NCI-H69 (cell line): ENCODE data around the gene LILRA5.
"Not testable (repeated sequence)": the region's sequence is repeated elsewhere in the genome, so short reads cannot be mapped to it uniquely, and the experiment has no call there.

Source experiments
- DNase-seq: peaks from one replicate; lab custom pipeline; 2025; lab: John Stamatoyannopoulos, UW

Gene LILRA5

DNA sequence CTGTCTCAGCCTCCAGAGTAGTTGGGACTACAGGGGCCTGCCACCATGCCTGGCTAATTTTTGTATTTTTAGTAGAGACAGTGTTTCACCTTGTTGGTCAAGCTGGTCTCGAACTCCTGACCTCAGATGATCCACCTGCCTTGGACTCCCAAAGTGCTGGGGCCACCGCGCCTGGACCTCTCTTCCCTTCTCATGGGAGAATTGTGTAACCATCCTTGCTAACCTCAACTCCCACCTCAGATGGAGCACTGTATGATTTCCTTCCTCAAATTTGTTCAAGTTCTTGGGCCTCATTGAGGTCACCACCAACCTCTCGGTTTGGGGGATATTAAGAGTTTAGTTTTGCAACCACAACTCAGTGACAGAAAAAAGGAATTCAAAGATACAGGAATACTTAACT, 10.7 kb downstream of the LILRA5 start:
- no peak for DNase-seq

DNA sequence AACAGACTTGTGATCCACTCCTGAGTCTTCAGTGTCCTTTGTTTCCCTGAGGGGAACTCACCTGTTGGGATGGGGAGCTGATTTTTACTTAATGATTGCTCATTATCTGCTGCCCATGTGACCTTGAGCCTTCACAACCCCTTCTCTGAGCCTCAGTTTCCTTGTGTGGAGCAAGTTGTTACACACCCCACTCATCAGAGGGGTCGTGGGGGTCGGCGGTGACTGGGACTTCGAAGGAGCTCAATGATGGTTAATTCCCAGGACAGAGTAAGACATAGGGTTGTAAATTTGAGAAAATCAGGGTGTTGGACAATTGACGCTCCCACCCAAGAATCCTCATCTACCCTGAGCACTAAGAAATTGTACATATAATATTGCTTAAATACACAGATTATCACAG, 13.5 kb downstream of the LILRA5 start:
- no peak for DNase-seq

DNA sequence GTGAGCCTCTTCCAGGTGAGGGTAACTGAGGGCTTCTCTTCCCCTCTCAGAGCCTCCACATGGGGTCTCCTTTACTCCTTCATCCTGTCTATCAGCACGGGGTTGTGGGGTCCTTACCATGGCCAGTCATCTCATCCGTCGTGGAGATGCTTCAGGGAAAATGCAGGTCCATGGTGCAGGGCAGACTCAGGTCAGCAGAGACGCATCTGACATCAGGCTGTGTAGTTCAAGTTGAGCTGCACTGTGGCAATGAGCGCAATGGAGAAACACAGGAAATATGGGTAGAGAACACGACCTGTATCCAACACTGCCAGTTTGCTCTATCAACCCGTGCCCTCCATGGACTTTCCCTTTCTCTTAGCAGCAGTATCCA, 13.9 kb downstream of the LILRA5 start:
- no peak for DNase-seq

DNA sequence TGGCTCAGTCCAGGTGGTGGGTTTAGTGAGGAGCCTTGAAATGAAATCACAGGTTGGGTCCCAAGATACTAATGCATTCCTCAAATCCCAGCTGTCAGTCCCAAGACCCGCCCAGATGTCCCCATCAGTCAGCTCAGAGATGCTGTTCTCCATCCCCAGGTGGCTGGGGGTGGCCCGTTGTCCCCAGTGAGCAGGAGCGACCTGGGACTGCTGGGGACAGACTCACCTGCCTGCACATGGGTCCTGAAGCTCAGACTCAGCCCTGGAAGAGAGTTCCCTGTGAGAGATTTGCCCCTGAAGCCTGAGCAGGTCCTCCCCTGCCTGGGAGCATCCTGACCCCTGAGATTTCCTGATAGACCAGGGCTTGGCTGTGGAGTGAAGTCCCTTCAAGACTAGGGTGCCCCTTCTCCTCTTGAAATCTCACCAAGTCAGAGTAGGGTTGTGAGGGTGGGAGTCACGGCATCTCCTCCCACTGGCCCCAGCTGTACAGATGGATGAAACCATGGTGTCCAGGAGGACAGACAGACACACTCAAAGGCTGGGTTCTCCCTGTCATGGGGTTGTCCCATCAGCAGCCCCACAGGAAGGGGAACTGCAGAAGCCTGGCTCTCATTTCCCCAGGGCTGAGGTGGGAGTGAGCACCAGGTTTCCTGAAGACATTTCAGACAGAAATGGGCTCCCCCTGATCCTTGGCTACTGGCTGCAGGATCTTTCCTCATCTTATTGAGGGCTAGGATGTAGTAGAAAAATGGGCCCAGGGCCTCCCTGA, 14.4 kb downstream of the LILRA5 start:
- no peak for DNase-seq

DNA sequence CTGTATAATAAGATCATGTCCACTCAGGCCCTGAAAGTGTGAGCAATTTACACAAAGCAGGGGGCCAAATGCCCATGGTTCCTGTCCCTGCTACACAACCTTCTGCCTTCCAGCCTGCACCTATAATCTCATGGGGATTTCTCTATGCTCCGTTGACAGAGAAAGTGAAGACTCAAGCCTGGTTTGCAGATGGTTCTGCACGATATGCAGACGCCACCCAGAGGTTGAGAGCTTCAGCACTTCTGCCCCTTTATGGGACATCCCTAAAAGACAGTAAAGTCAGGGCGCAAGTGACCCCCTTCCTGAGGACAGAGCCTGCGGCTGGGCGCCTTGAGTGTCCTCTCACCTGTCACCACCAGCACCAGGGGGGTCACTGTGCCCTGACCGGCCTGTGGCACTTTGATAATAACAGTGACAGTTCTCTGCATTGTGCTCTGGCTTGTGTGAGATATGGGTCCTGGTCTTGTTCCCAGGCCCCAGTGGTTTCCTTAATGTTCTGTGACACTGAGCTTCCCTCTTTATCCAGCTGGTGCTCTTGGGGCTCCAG, 15.1 kb downstream of the LILRA5 start:
- DNase-seq = peak; percentile 6

DNA sequence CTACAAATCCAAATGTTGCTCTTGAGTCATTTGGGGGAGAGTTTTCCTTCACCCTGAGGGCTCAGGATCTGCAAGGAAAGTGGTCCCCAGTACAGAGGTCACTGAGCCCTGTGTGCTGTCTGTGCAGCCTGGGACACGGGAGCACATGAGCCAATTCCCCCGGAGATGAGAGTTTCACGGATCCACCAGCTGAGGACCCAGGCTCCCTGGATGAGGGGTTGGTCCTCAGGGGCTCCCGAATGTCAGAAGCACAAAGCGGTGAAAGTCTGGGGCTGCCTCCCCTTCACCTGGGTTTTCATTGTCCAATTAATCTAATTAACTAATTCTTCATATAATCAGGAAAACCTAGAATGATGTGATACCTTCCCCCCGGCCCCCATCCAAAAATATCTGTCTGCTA, 18.4 kb downstream of the LILRA5 start:
- no peak for DNase-seq

DNA sequence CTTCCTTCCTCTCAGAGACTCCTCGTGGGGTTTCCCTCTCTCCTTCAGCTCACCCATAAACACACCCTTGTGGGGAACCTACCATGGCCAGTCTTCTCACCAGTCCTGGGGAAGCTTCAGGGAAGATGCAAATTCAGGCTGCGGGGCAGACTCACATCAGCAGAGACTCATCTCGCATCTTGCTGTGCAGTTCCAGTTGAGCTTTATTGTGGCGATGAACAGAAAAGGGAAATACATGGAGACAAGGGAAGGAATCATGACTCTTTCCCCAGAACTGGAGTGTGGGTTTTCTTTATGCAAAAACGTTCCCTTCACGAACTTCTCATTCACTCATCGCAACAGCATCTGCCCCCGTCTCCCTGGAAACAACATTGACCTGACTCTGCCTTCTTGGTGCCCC, 23.8 kb downstream of the LILRA5 start:
- DNase-seq = not testable (repeated sequence)

DNA sequence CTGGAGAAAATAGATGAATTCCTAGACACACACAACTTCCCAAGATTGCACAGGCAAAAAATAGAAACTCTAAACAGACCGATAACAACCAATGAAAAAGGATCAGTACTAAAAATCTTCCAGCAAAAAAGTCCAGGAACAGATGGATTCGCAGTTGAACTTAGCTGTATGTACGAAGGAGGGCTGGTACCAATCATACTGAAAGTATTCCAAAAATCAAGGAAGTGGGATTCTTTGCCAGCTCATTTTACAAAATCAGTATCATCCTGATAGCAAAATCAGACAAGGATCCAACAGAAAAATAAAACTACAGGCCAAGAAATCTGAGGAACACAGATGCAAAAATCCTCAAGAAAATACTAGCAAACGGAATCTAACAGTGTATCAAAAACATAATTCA, 25.5 kb downstream of the LILRA5 start:
- no peak for DNase-seq

DNA sequence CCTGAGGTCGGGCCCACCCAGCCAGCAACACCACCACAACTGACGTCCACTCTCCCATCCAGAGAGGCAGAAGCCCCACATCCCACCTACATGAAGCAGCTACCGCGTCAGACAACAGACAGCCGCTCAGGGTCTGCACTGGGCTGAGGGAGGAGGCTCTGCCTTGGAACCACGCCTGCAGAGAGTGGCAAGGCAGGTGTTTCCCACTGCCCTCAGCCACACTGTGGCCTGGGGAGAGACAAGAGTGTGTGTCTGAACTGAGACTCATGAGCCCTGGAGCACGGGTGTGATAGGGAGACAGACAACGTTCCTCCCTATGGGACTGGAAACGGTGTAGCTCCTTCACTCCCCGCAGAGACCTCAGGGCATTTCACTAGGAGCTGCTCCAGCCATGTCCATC, 26.7 kb downstream of the LILRA5 start:
- not testable (repeated sequence) for DNase-seq

DNA sequence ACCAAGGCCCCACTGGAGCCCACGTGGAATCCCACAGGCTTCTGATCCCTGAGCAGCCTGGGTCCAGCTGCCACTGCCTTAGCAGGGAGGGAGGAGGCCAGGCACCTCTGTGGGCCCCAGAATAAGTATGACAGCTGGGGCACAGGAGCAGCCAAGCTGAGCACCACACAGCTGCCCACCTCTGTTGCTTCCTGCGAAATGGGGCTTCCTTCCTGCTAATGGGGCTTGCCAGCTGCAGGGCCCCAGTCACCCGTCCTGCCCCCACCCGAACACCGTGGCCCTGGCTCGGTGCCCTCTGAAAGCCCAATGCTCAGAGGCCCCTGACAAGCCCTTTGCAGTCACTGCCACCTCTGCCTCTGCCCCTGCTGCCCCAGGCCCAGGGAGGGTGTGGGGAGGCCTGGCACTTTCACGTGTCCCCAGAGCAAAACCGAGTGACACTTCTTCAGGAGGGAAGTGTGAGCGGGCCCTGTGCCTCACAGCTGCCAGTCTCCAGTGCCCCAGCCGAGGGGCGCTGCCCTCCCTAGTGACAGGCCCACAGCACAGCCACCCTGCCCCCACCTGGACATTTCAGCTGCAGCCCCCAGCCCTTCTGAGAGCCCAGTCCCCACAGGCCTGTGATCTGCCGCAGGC, 27.4 kb downstream of the LILRA5 start:
- not testable (repeated sequence) for DNase-seq

DNA sequence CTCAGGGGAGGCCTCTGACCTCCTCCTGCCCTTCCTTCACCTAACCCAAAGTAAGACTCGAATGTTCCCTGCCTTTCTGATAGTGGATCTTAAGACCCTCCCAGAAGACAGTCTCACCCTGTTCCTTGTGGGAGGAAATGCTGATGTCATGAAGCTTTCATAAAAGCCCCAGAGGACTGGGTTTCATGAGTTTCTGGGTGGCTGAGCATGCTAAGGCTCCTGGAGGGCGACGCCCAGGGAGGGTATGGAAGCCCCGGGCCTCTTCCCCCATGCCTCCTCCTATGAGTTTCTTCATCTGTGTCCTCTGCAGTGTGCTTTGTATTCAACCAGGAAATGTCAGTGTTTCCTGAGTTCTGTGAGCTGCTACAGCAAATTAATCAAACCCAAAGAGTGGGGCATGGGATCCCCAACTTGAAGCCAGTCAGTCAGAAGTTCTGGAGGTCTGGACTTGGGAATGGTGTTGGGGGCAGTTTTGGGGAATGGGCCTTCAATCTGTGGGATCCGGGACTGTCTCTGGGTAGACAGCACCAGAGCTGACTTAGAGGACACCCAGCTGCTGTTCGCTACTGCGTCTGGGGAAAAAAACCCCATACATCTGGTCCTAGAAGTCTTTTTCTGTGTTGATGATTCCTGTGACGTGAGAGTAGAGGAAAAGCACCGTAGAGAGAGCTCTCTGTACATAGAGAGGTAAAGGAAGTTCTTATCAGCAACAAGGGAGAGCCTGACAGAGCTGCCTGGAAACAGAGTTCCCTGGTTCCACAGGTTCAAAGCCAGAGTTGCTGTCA, 30.1 kb downstream of the LILRA5 start:
- DNase-seq = no peak

DNA sequence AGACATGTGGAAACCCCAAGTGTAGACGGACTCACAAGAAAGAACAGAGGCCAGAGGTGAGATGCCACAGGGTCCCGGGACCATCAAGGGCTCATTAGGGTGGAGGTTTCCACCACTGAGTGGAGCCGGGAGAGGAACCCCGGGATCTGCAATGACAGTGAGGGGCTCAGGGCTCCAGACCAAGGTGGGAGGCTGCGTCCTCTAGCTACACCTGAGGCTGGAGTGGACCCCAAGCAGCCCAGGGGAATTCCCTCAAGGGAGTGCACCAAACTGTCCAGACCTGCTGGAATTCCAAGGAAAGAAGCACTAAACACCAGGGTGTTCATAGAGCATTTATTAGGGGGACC, 31.3 kb downstream of the LILRA5 start:
- DNase-seq = not testable (repeated sequence)

DNA sequence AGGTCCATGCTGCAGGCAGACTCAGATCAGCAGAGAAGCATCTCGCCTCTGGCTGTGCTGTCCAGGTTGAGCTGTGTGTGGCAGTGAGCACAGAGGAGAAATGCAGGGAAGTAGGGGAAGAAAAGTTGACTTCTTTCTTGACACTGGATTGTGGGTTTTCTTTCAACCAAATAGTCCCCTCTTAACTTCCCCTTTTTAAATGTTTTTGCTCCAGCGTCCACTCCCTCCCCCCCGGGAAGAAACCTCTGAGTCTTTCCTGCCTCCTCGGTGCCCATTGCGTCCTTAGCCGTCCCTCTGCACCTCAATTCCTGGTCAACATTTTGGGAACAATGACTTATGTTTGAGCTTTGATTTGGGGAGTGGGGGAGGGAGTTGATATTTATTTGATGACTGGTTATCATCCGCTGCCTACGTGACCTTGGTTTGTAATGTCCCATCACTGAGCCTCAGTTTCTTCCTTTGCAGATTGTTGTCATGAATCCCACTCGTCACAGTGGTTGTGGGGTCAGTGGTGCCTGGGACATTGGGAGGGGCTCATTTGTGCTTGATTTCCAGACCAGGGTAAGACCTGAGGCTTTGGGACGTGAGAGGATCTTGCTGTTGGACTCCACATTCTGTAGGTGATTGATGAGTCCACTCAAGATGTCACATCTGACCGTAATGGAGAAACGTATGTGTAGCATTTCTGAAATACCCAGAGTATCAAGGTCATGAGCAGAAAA, 31.8 kb downstream of the LILRA5 start, which contains the start of gene LILRB2:
Gene LILRB2 (minus strand): TSS at position 104 of the 722 bp plus-strand sequence. CDS start 614 bp downstream, outside the sequence.
- DNase-seq = no peak

DNA sequence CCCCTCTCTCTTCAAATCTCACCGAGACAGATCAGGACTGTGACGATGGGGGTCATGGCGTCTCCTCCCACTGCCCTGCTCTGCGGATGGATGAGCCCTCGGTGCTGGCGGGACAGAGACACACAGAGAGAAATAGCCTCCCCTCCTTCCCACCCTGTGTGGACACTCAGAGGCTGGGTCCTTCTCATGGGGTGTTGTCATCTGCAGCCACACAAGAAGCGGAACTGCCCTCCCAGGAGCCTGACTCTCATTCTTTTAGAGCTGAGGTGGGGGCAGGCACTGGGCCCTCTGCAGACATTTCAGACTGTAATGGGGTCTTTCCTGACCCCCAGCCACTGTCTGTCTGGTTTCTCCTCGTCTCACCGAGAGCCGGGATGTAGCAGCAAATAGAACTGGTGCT, 32.5 kb downstream of the LILRA5 start:
- not testable (repeated sequence) for DNase-seq

DNA sequence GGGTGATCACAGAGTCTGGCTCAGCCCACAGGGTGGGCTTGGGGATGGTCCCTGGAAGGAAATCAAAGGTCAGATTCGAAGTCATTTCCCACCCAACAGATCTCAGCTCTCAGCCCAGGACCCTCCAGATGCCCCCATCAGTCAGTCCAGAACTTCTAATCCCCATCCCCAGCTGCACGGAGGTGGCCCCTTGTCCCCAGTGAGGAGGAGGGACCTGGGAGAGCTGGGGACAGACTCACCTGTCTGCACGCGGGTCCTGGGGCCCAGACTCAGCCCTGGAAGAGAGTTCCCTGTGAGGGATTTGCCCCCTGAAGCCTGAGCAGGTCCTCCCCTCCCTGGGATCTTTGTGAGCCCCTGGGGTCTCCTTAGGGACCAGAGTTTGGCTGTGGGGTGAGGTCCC, 32.9 kb downstream of the LILRA5 start:
- DNase-seq = not testable (repeated sequence)

DNA sequence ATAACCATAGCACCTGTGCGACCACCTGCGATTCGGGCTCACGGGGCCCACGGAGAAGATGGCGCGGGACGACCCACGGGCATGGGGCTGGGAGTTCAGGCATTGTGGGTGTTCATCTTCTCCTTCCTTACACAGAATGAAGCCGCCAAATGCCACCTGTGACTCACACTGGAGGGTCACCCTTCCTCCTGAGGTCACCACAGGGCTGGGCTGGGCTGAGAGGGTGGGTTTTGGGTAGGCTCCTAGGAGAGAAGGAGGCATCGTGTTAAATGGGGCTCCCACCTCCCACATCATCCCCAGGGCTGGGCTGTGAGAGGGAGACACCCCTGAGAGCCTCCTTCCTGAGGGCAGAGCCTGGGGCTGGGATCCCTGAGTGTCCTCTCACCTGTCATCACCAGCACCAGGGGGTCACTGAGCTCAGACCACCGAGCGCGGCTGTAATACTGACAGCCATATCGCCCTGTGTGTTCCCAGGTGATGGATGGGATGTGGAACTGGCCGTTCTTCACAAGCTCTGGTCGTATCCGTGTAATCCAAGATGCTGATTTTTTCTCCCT, 33.5 kb downstream of the LILRA5 start:
- no peak for DNase-seq

DNA sequence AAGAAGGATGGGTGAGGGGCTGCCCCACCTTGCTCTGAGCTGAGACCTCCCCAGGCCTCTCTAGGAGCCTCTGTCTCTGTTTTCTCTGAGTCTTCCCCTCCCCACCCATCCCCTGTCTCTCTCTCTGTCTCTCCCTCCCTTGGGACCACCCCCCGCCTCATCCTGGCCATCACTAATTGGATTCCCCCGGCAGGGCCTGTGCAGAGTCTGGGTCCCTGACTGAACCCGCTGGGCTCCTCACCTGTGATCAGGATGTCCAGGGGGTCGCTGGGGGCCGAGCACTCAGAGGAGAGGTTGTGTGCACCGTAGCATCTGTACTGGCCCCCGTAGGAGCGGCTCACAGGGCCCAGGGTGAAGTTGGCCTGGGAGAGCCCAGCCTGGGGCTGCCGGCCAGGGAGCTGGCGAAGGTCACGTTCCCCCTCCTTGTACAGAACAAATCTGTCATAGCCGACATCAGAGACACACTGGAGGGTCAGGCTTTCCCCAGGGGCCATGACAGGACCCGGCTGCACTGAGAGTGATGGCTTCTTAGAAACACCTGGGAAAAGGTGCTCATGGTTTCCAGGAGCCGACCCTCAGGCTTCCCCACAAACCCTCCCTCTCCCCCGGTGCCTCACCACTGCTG, 34.3 kb downstream of the LILRA5 start:
- DNase-seq = not testable (repeated sequence)

DNA sequence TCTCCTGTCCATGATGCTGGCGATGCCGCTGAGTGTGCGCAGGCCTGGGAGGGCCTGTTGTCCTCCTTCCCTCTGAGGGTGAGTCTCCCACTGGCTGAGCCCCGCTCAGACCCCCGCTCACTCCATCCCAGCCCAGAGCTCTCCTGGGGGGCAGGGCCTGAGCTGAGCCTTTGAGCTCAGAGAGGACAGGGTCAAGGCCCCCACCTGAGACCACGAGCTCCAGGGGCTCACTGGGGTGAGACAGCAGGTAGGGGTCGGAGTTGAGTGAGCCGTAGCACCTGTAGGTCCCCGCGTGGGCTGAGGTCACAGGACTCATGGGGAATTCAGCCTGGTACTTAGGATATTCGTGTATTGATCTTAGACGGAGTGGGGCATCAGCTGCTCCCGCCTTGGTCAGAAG, 34.9 kb downstream of the LILRA5 start:
- DNase-seq = not testable (repeated sequence)

DNA sequence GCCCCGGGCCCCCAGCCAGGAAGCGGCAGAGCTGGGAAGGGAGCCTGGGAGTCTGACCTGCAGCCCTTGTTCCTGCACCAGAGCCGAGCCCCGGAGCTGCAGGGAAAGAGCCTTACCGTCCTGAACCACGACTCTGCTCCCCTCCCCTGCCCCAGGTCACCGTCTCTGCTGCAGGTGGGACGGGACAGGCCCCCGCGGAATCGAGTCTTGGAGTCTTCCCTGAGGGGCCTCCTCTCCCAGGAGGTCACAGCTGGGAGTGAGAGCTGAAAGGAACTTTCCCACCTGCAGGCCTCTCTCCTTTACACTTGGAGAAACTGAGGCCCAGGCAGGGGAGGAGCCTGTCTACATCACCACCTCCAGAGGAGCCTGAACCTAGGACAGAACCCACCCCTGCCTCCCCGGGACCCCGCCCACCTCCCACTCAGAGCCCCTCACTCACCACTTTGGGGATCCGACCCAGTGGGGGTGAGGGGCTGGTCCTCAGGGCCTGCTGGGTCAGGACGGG, 35.8 kb downstream of the LILRA5 start:
- not testable (repeated sequence) for DNase-seq

DNA sequence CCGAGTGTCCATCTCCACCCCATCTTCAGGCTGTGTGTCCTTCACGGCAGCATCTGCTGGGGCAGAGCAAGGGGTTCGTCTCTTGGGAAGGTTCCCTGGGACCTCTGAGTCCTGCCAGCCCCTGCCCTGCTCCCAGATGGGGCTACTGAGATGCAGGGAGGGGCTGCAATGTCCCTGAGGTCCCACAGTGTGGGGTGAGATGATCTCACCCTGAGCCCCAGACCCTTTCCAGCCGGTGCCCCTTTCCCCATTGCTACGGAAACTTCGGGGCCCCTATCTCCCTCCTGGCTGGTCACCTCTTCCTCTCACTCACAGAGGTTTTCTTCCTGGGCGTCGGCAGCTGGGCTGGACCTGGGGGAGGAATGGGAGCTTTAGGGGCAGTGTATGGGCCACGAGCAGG, 37.0 kb downstream of the LILRA5 start:
- DNase-seq = no peak

DNA sequence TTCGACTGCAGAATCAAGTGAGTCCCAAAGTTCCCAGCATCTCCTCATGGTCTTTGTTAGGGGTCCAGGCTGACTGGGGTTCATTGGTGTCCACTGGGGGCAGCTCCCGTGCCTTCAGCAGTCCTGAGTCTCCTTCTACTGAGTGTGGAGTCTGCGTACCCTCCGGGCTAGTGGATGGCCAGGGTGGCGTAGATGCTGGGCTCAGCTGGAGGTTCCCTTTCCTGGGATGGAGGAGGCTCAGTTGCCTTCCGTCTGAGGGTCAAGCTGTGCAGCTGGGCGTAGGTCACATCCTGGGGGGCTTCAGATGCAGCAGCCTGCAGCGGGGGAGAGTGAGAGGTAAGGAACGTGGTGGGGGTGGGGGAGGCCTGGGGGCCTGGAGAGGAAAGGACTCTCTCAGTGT, 38.5 kb downstream of the LILRA5 start:
- not testable (repeated sequence) for DNase-seq
